Stimulated activated CD4-positive, alpha-beta T cell treated with anti-CD3 and anti-CD28 coated beads, Interleukin-2, amount 100 ng/mL, for 48 hours (primary cell): ENCODE data around the gene HABP2.

ENCODE experiments used
- DNase-seq, 2 donors: peaks; one replicate each; pipeline ENCODE4 v3.0.0-alpha.2; 2020

The HABP2 gene

GRCh38 chr10:113560071-113560470 is 7.2 kb downstream of the HABP2 start:
- no peak for DNase-seq

DNA sequence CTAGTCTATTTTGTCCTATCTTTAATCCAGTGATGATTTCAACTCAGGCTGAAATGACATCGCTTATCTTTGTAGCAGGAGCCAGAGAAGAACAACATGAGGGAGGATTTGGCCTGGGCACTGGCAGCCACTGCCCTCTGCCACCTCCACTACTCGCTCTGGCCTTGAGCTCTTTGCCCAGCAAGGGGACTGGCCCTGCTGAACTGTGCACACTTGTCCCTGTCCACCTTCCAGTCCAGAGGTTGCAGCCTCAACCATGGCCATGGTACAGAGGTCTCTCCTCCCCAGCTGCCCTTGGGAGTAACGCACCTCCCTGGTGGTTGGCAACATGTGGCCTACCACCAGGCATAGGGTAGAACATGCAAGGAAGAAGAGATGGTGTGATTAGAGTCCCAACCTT is 8.4 kb downstream of the HABP2 start:
- DNase-seq, result no peak

- no peak for DNase-seq
Observed at GRCh38 chr10:113562069-113562468, 9.2 kb downstream of the HABP2 start.

GRCh38 chr10:113562704-113563103 is 9.9 kb downstream of the HABP2 start:
- DNase-seq, result no peak

GRCh38 chr10:113563306-113564088 is 10.6 kb downstream of the HABP2 start:
- DNase-seq, result peak; percentile 71 to 76

GRCh38 chr10:113565364-113565763 is 12.5 kb downstream of the HABP2 start:
- no peak for DNase-seq

- no peak for DNase-seq
Observed at GRCh38 chr10:113566888-113567287, 14.0 kb downstream of the HABP2 start.

DNA sequence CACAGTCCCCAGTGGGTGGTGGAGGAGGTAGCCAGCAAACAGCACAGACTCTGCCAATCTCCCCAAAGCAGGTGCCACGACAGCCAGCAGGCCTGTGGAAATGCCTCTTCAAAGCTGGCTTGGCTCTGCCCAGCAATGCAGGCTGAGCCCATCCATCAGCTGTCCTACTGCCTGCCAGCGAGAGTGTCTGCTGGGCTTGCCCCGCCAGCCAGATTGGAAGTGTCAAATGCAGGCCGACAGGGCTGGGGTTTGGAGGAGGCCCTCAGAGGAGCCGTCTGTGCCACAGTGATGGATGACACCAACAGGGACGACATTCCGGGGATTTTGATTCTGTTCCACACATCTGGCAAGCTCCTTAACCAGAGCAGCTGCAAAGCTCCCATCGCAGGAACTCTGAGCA is 16.7 kb downstream of the HABP2 start:
- DNase-seq, result no peak

- no peak for DNase-seq
Observed at GRCh38 chr10:113572520-113573290, 19.9 kb downstream of the HABP2 start.

DNA sequence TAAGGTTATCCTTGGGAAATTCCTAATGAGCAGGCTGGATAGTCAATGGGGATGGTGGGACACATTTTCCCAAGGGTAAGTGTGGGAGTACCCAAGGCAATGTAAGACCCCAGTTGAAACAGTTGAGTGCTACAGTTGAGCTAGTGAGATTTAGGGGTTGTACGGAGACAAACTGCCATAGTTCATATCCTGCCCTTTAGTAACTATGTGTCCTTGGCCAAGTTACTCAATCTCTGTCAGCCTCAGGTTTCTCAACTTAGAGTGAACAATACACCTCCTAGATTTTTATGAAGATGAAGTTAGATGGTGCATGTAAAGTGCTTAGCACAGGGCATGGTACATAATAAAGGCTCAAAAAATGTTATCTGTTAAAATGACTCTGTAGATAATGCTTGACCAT is 20.5 kb downstream of the HABP2 start:
- no peak for DNase-seq

- peak in 1 of 2 donors; percentile 3 for DNase-seq
Observed at GRCh38 chr10:113576852-113577251, 24.0 kb downstream of the HABP2 start.

DNA sequence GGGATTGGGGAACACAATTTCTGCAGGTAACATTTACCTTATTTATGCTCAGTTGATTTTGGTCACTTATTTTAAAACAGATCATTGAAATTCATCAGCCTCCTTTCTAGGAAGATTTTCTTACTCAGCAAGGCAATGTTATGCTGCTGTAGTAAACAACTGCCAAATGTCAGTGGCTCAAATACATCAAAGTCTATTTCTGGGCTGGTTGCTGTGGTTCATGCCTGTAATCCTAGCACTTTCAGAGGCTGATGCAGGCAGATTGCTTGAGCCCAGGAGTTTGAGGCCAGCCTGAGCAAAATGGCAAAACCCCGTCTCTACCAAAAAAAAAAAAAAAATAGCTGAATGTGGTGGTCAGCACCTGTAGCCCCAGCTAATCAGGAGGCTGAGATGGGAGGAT is 25.9 kb downstream of the HABP2 start:
- DNase-seq, result no peak

DNA sequence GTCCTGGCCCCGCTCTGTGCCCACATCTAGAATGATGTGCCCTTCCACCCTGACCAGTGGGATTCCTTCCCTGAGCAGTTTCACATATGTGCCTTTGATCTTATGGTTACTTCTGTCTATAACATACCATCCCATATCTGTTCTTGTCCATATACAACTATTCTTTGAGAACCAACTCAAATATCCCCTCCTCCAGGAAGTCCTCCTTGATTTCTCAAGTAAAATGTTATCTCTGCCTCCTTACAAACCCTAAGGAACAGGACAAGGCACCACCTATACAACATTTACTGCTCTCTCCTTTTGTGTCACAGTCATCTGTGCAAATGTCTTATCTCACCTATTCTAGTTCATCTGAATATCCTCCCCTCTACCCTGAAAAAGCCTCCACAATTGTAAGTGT is 28.2 kb downstream of the HABP2 start:
- no peak for DNase-seq

DNA sequence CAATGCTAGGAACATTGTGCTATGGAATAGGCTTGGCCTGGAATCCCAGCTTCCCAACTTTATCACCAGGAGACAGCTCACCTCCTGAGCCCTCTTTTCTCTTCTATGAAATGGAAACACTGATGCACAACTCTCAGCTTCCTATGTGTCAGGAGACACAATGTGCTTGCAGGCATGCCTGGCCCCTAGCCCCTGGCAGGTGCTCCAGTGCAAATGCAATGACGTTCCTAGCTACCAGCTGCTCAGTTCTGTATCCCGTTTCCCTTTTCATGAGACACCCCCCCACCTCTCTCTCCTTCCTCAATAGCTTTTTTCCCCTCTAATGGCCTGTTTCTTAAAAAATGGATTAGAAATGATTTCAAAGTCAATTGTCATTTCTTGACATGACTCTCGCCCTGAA is 30.7 kb downstream of the HABP2 start:
- DNase-seq, result no peak

DNA sequence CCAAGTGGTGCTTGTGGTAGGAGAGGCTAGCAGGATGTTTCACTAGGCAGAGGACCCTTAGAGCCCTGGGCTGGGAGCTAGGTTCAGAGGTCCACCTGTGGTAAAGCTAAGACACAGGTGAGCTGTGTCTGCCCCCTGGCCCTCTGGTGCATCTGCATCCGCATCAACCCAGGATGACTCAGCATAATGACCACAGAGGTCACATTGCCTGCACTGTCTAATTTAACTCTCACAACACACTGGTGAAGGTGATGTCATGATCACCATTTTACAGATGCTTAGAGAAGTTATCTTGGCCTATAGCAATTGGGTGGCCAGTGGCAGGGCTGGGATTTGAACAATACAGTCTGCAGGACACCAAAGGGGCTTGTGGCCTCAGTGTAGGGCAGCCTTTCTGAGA is 33.1 kb downstream of the HABP2 start:
- no peak for DNase-seq

DNA sequence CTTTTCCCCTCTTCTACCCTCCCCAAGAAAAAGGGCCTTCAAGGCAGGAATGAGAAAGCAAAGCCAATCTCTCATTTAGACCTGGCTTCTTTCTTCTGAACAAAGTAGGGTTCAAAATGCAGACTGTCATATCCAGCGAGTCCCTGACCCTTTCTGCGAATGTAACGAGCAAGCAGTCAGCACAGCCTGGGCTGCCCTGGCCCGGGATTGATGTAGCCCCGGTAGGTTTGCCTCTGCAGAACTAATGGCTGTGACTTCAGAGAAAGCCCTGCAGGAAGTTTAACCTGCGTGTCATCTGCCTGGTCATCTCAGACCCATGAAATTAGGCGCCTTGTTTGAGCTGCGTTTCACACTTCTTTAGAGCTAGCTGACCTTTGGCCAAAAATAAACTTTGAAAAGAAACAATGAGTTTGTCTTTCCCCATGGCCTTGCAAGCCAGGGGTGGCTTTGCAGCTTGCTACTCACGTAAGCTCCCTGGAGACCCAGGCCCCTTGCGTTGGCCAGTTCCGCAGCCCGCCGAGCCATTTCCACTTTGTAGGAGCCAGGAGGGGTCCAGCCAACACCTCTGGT is 36.4 kb downstream of the HABP2 start:
- no peak for DNase-seq

GRCh38 chr10:113590581-113590980 is 37.7 kb downstream of the HABP2 start:
- DNase-seq, result no peak

- no peak for DNase-seq
Observed at GRCh38 chr10:113592380-113592779, 39.5 kb downstream of the HABP2 start.

- DNase-seq, result no peak
Observed at GRCh38 chr10:113594652-113595051, 41.8 kb downstream of the HABP2 start.

DNA sequence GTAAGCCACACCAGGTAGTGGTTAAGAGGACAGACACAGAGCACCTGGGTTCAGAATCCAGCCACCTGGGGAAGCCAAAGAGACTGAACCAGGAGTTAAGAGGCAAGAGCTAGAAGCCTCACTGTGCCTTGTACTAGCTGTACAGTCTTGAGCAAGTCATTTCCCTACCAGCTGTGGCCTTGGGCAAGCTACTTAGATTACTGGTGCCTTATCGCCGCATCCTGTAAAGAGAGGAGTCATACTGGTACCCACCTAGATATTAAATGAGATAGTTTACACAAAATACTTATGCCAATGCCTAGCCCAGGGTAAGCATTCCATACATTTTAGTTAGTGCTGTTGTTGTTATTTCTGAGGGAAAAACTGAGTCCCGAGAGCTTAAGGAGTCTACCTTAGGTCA is 47.7 kb downstream of the HABP2 start:
- no peak for DNase-seq

- DNase-seq, result no peak
Observed at GRCh38 chr10:113603057-113603777, 50.4 kb downstream of the HABP2 start.

- DNase-seq, result no peak
Observed at GRCh38 chr10:113604572-113604971, 51.7 kb downstream of the HABP2 start.

DNA sequence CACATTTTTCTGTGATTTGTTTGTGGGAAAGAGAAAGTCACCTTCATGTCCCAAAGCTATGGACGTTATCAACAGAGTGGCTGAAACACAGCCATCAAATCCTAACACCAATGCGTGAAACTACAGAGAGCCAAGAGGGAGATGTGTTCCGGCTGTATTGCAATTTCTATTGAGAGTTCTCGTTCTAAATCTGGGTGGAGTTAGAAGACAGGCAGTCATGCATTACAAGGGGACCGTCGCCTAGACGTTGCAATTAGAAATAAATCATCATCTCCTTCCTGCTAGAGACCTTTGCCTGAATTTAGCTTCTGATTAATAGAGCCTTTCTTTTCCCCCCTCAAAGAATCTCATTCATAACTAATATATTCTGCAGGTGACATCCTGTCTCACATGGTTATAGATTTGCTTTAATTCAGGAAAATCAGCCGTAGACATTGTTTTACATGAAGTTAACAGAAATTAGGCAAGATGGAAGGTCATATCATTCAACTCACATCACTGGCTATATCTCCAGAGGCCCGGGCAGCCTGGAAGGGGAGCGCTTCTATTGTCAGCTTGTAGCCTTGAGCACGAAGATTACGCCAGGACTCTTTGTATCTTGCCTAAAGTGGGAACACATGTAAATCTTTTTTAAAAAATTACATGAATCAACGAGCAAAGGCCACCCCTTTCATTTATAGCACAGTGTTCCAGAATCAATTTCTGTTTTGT is 52.6 kb downstream of the HABP2 start:
- DNase-seq, result no peak
